KOPT-K1 (cell line): ENCODE results near the gene HECTD4.

Experiments used
- H3K27ac ChIP-seq: fragments of 200-600 bp; sonication (generic); 2 replicates; pipeline ENCODE4 v1.5.1; 2016; ENCODE audit warnings: antibody characterized with exemption, mild to moderate bottlenecking, low read depth, low read length; ENCODE audit not compliant: poor library complexity, severe bottlenecking
- H3K36me3 ChIP-seq: fragments of 200-600 bp; sonication (generic); 2 replicates; pipeline ENCODE4 v1.5.1; 2017; ENCODE audit warnings: antibody characterized with exemption, mild to moderate bottlenecking, low read length, moderate library complexity; ENCODE audit not compliant: insufficient read depth
- H3K9me3 ChIP-seq: fragments of 200-600 bp; sonication (generic); 2 replicates; pipeline ENCODE4 v1.5.1; 2017; ENCODE audit warnings: antibody characterized with exemption, low read length, mild to moderate bottlenecking; ENCODE audit not compliant: insufficient read depth, poor library complexity, severe bottlenecking

HECTD4 gene

GRCh38 chr12:112303799-112304198 lies 78.4 kb downstream of the HECTD4 start:
- Histone ChIP-seq H3K9me3 (no peaks in the 10 kb centered on the region), H3K36me3 (peaks cover 53% of the 10 kb centered on the region), H3K27ac (no peak overlapping the region)

DNA sequence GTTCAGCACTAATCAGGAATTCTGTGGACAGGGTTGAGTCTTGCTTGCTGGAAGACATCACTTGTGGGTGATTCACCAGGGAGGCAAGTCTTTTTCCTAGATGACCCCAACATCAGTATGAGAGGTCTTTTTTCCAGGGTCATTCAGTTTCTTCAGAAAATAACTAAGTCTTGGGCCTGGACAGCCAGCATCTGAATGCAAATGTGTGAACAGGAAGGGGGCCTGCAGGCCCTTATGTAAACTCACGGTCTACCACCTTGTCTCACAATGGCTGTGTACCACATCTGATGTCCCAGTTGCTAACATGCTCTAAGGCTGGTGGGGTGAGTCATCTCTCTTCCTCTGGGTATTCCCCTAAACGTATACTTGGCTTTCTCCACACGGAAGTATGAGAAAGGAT lies 79.2 kb downstream of the HECTD4 start:
- Histone ChIP-seq H3K27ac (no peak overlapping the region), H3K9me3 (no peaks in the 10 kb centered on the region), H3K36me3 (peaks cover 52% of the 10 kb centered on the region)

DNA sequence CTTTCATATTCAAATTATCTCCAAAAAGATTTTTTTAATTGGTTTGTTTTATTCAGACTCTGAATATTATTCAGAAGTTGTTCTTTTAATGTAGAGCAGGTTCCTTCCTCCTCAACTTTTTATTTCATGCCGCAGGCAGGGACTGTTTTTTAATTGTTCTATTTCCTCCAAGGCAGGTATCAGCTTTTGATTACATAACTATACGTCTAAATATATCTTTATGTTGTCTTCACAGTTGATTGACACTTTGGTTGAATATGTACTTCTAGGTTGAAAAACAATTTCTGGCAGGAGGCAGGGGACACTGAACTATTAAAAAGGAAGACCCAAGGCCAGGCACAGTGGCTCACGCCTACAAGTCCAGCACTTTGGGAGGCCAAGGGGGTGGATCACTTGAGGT lies 82.5 kb downstream of the HECTD4 start:
- no peaks in the 10 kb centered on the region for H3K9me3 ChIP-seq
- peaks cover 53% of the 10 kb centered on the region for H3K36me3 ChIP-seq
- H3K27ac ChIP-seq, result no peak overlapping the region

- no peak overlapping the region for H3K27ac ChIP-seq
- H3K36me3 ChIP-seq, result peaks cover 30% of the 10 kb centered on the region
- no peaks in the 10 kb centered on the region for H3K9me3 ChIP-seq
These were observed 85.0 kb downstream of the HECTD4 start for GRCh38 chr12:112297188-112297587.

- H3K27ac ChIP-seq, result no peak overlapping the region
- no peaks in the 10 kb centered on the region for H3K9me3 ChIP-seq
- H3K36me3 ChIP-seq, result peaks cover 24% of the 10 kb centered on the region; the same call in 1 of the 2 replicates
These were observed 86.0 kb downstream of the HECTD4 start for GRCh38 chr12:112296183-112296582.

DNA sequence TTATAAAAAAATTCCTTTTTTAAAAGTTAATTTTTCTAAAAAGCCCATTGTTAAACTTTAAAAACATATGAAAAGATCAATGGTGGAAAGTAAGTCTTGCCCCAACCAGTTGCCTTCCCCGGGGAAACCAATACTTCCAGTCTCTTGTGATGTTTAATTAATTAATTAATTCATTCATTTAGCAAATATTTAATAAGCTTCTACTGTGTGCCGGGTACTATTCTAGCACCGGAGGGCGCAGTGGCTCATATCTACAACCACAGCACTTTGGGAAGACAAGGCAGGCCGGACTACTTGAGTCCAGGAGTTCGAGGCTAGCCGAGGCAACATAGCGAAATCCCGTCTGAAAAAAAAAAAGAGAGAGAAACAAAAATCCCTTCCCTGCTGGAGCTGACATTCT lies 87.4 kb downstream of the HECTD4 start:
- peaks cover 4% of the 10 kb centered on the region for H3K9me3 ChIP-seq
- H3K27ac ChIP-seq, result no peak overlapping the region
- peaks cover 29% of the 10 kb centered on the region for H3K36me3 ChIP-seq

- Histone ChIP-seq H3K36me3 (peaks cover 9% of the 10 kb centered on the region), H3K9me3 (peaks cover 19% of the 10 kb centered on the region), H3K27ac (no peak overlapping the region)
These were observed 93.6 kb downstream of the HECTD4 start for GRCh38 chr12:112288638-112289037.

DNA sequence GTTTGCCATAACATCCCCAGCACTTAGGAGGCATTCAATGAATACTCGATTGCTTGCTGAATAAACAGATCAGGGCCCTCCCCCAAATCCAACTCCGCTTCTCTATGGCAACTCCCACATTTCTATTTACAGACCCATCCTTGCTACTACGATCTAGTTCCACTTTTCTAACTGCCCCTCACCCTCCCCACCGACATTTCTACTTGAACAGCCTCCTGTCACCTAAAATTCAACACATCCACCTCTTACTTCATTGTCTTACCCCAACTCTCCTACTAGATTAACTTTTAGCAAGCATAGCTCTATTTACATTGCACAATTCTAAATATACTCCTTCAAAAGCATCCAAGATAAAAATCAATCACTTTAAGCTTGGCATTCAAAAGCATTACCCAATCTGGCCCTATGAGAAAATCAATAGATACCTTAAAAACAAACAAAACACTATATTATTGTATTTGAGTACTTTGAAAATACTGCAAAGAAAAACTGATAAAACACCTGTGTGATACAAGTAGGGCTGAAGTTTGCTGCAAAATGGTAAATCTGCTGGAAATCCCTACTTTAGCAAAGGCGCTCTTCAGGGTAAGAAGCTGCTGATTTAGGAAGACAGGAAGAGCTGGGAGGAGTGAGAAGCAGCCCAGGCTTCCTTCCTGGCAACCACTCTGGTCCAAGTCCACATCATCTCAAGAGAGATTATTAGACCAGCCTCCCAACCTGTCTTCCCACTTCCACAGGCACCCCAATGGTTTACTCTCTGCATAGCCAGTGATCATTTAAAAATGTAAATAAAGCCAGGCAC lies 96.4 kb downstream of the HECTD4 start:
- Histone ChIP-seq H3K36me3 (peaks cover 9% of the 10 kb centered on the region), H3K9me3 (peaks cover 19% of the 10 kb centered on the region), H3K27ac (no peak overlapping the region)

DNA sequence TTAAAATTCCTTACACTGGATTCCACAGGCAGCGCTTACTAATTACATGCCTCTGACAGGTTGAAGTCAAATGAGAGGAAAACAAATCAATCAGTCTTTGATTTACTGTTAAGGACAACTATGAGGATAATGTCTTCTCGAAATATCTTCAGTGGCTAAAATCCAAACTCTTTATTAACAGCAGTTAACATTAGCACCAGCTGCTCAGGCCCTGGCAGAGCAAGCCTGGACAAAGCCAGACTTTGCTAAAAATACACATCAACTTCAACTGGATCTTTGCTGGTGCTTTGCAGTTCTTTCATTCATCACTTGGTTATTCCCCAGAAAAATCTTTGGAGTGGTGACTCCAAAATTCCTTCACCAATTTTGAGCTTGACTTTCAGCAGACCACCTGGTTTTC lies 98.7 kb downstream of the HECTD4 start:
- Histone ChIP-seq H3K9me3 (peaks cover 3% of the 10 kb centered on the region), H3K27ac (no peak overlapping the region), H3K36me3 (peaks cover 2% of the 10 kb centered on the region; the same call in 1 of the 2 replicates)

DNA sequence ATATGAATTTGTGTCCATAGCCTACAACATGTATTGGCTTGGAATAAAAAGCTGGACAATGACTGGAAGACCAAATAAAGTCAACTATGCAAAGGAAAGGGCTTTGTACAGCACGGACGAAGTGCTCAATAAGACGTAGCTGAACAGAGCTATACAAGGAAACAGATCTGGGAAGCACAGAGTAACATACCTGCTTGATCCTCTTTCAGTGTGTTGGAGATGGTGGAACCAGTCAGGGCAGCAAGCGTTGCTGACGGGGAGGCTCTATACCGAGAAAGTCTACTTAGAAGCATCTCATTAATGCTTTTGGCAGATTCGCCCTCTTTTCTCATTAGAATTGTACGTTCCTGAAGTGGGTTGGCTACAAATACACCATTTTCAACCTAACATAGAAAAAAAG lies 99.3 kb downstream of the HECTD4 start:
- H3K9me3 ChIP-seq, result no peaks in the 10 kb centered on the region
- no peak overlapping the region for H3K27ac ChIP-seq
- H3K36me3 ChIP-seq, result peaks cover 5% of the 10 kb centered on the region; the same call in 1 of the 2 replicates

GRCh38 chr12:112275836-112276235 lies 106.4 kb downstream of the HECTD4 start:
- Histone ChIP-seq H3K36me3 (peaks cover 30% of the 10 kb centered on the region), H3K27ac (no peak overlapping the region)

GRCh38 chr12:112275207-112275606 lies 107.0 kb downstream of the HECTD4 start:
- Histone ChIP-seq H3K9me3 (no peaks in the 10 kb centered on the region), H3K27ac (no peak overlapping the region), H3K36me3 (peaks cover 35% of the 10 kb centered on the region)

More at GRCh38 chr12:112275836-112276235, 106.4 kb downstream of the HECTD4 start:
- no peaks in the 10 kb centered on the region for H3K9me3 ChIP-seq

GRCh38 chr12:112270673-112271072 lies 111.6 kb downstream of the HECTD4 start:
- Histone ChIP-seq H3K9me3 (no peaks in the 10 kb centered on the region), H3K27ac (no peak overlapping the region), H3K36me3 (peaks cover 51% of the 10 kb centered on the region)

- Histone ChIP-seq H3K27ac (no peak overlapping the region), H3K9me3 (no peaks in the 10 kb centered on the region), H3K36me3 (peaks cover 50% of the 10 kb centered on the region)
These were observed 115.8 kb downstream of the HECTD4 start for GRCh38 chr12:112266473-112266872.

- Histone ChIP-seq H3K27ac (no peak overlapping the region), H3K9me3 (no peaks in the 10 kb centered on the region), H3K36me3 (peaks cover 60% of the 10 kb centered on the region)
These were observed 120.7 kb downstream of the HECTD4 start for GRCh38 chr12:112261559-112261958.

DNA sequence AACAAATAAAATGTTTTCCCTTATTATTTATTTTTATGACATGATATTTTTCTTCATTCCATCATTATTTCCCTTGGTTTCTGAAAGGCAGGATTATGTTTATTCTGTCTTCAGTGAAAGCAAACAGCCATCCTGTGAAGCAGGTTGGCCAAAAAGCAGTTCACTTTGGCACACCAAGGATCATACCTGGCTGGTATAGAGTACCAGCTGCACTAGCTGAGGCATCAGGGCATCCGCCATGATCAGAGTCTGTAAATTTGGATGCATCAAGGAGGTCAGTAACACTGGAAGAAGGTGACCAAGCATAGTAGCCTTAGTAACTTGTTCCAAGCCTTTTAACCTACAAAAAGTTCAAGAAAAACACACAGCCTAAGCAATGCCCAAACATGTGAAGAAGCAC lies 123.3 kb downstream of the HECTD4 start:
- Histone ChIP-seq H3K27ac (no peak overlapping the region), H3K9me3 (no peaks in the 10 kb centered on the region), H3K36me3 (peaks cover 66% of the 10 kb centered on the region)
